NCI-H187 (cell line): ENCODE results near the gene ALPL.

Experiments
- DNase-seq, 2 experiments: peaks; one replicate each; lab custom pipeline; 2025; lab: John Stamatoyannopoulos, UW

Gene ALPL

GRCh38 chr1:21576031-21576797 lies 67.0 kb downstream of the ALPL start:
- DNase-seq, result no peak

- DNase-seq, result no peak
These were observed 67.6 kb downstream of the ALPL start for GRCh38 chr1:21576798-21577187.

GRCh38 chr1:21577324-21577723 lies 68.1 kb downstream of the ALPL start:
- no peak for DNase-seq

GRCh38 chr1:21577933-21578332 lies 68.7 kb downstream of the ALPL start:
- no peak for DNase-seq

DNA sequence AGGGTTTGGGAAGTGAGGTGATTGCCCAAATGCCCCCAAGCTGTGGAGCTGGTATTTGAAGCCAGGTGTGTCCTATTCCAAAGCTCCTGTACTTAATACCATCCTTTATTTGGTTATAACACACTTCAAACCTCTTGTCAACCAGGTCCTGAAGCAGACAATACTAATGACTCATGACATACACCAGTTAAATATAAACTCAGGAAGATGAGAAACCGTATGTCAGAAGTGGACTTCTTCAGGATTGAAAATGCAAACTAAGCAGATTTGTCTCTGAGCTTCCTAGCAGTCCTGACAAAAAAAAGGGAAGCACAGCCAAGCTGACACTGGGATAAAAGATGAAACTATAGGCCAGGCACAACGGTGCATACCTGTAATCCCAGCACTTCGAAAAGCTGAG lies 70.6 kb downstream of the ALPL start:
- peak in 1 of 2 experiments; percentile 34 for DNase-seq

GRCh38 chr1:21584096-21584495 lies 74.9 kb downstream of the ALPL start:
- no peak for DNase-seq

GRCh38 chr1:21585037-21585436 lies 75.8 kb downstream of the ALPL start:
- DNase-seq, result no peak

DNA sequence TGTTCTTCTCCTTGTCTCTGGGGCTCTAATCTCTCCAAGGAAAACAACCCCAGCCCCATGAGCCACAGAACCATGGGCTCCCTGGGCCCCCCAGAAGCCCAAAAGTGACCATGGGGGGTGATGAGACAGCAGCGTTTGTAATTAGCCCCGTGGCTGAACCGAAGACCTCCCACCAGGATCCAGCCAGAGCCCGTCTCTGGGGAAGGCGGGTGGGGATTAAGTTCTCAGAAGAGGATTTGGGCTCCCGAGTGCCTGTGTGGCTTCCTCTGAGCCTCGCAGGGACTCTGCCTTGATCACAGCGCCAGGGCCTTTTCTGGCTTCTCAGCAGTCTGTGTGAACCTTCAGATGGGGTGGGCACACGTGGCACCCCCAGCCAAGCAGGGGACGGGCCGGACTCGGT lies 77.0 kb downstream of the ALPL start:
- no peak for DNase-seq

DNA sequence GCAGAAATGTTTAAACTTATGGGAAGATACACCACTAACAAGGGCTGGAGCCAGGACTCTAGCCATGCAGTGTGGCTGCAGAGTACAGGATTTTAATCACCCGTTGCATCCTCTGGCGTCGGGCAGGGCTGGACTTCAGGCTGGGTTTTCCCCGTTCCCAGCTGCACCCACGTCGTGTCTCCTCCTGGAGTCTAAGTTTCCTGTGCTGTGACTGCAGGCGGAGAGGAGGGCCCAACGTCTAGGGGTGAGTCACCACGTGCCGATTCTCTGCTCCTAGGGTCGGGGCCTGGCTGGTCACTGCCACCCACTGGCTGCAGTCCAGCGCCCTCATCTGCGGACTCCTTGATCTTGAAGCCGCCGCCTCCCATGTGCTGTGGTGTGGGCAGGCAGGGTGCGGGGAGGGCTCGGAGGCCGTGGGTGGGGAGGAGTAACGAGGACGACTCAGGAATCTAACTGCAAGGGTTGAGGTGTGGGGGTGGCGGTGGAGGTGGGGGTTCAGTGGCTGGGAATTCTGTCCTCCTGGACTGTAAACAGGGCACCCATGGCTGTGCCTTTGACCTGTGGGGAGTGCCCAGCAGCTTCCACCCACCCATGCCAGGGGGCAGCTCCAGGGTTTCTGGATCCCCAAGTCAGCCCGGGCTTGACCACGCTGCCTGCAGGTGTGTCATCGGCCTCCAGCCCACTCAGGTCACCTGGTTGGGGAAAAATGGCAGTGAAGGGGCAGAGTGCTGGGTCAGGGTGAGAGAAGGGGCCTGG lies 77.8 kb downstream of the ALPL start:
- DNase-seq, result no peak

DNA sequence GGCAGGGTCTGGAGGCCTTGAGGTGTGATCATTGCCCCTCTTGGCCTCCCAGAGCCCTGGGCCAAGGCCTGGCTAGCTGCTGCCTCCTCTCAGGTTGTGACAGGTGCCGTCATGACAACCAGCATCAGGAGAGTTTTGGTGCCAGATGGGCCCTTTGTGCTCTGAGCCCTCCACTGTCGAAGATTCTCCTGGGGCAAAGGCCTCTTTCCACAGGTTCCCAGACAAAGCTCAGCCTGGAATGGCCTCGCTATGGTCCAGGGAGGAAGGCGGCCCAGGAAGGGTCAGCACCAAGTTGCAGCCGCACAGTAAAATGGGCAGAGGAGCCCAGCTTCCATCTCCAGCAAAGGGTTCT lies 78.4 kb downstream of the ALPL start:
- DNase-seq, result no peak

DNA sequence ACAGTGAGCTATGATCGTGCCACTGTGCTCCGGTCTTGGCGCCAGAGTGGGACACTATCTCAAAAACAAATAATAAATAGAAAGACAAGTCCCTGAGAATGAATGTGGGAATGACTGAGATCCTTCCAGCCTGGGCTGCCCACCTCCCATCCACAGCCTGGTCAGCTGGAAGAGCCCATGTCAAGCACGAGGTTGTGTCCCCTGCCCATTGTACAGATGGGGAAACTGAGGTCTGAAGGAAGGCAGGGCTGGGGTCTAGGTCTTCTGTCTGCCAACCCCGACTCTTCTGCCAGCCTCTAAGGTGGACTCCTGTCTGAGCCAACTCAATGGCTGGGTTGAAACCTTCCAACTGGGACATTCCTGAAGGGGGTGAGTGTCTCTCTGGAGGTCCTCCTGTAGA lies 80.4 kb downstream of the ALPL start:
- no peak for DNase-seq

GRCh38 chr1:21590126-21590880 lies 81.1 kb downstream of the ALPL start:
- no peak for DNase-seq

- no peak for DNase-seq
These were observed 81.7 kb downstream of the ALPL start for GRCh38 chr1:21590934-21591333.

- no peak for DNase-seq
These were observed 83.1 kb downstream of the ALPL start for GRCh38 chr1:21592086-21592865.

GRCh38 chr1:21593231-21593630 lies 84.0 kb downstream of the ALPL start:
- no peak for DNase-seq

- no peak for DNase-seq
These were observed 85.3 kb downstream of the ALPL start for GRCh38 chr1:21594501-21594900.

DNA sequence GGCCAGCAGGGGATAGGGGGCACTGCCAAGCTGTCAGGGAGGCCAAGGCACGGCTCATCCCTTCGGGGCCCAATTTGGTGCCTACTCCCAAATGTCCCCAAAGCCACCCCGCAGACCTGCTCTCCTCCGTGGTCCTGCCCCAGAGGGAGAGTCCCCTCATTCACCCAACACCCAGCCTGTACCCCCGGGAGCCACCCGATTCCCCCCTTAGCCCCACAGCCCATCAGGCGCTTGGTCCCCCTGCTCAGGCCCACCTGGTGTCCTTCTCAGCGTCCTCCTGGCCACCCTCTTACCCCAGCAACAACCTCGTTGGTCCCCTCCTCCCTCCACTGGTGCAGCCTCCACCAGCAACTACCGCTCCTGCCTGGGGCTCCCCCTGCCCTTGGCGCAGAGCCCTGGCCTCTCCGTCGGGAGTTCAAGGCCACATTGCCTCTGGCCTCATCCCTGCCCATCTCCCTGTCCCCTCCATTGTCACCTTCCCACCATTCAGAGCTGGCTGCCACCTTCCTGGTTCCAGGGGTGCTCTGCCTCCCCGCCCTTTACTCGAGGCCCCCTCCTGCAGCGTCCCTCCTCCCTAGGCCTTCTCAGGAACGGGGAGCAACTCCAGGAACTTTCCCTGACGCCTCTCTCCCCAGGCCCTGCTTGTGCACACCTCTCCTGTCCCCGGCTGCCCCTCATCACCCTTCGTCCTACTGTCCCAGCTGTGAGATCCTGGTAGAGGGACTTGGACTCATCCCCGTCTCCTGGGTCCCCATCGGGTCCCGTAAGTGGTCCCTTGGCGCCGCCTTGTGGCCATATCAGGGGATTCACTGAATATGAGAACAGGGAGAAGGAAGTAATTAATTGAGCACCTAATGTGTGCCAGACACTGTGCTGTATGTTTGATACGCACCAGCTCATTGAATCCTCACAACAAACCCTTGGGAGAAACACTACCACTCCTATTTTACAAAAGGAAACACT lies 86.0 kb downstream of the ALPL start:
- DNase-seq, result no peak

- DNase-seq, result no peak
These were observed 87.0 kb downstream of the ALPL start for GRCh38 chr1:21596174-21596573.

GRCh38 chr1:21596628-21597027 lies 87.4 kb downstream of the ALPL start:
- no peak for DNase-seq

GRCh38 chr1:21597753-21598152 lies 88.5 kb downstream of the ALPL start:
- DNase-seq, result no peak

DNA sequence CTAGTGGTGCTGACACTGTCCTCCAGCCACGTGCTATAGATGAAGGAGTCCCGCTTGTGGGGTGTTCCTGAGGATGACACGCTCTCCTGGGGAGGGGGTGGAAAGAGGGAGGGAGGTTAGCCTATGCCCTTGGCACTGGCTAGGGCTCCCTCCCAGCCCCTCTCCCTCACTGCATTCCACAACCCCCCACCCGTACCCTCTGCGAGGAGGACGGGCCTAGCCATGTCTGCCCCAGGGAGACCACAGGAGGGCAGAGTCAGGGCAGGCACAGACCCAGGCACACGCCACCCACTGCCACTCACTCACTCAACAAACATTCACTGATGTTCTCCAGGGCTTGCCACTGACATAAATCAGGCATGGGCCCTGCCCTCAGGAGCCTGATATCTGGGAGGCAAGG lies 89.2 kb downstream of the ALPL start:
- DNase-seq, result no peak
